ENCODE results near the gene ZNF195.
"Not testable (repeated sequence)": the region's sequence is repeated elsewhere in the genome, so short reads cannot be mapped to it uniquely, and the experiment has no call there.

The ZNF195 gene

GRCh38 chr11:3402181-3402860 lies 23.4 kb upstream of the ZNF195 start:
- DNase-seq = not testable (repeated sequence)

- not testable (repeated sequence) for DNase-seq
These were observed 22.1 kb upstream of the ZNF195 start for GRCh38 chr11:3401052-3401451.

- DNase-seq = not testable (repeated sequence)
These were observed 19.6 kb upstream of the ZNF195 start for GRCh38 chr11:3398509-3398908.

GRCh38 chr11:3398106-3398505 lies 19.2 kb upstream of the ZNF195 start:
- not testable (repeated sequence) for DNase-seq

- DNase-seq = not testable (repeated sequence)
These were observed 18.3 kb upstream of the ZNF195 start for GRCh38 chr11:3397210-3397609.

GRCh38 chr11:3395468-3395867 lies 16.5 kb upstream of the ZNF195 start:
- DNase-seq = not testable (repeated sequence)

- DNase-seq = not testable (repeated sequence)
These were observed 16.0 kb upstream of the ZNF195 start for GRCh38 chr11:3394956-3395355.

GRCh38 chr11:3393450-3393849 lies 14.5 kb upstream of the ZNF195 start:
- not testable (repeated sequence) for DNase-seq

- DNase-seq = no peak
These were observed 3.8 kb upstream of the ZNF195 start for GRCh38 chr11:3382613-3383285.

GRCh38 chr11:3381794-3382193 lies 2.8 kb upstream of the ZNF195 start:
- DNase-seq = no peak

GRCh38 chr11:3380706-3381545 lies 2.0 kb upstream of the ZNF195 start:
- DNase-seq = no peak

- DNase-seq = no peak
These were observed 3.4 kb downstream of the ZNF195 start for GRCh38 chr11:3375552-3375951.

GRCh38 chr11:3370311-3370870 lies 8.6 kb downstream of the ZNF195 start:
- no peak for DNase-seq

GRCh38 chr11:3369366-3369765 lies 9.6 kb downstream of the ZNF195 start:
- DNase-seq = no peak

GRCh38 chr11:3368199-3368598 lies 10.7 kb downstream of the ZNF195 start:
- DNase-seq = no peak

- DNase-seq = no peak
These were observed 11.7 kb downstream of the ZNF195 start for GRCh38 chr11:3367221-3367620.

GRCh38 chr11:3359092-3359824 lies 19.7 kb downstream of the ZNF195 start:
- no peak for DNase-seq

- no peak for DNase-seq
These were observed 20.8 kb downstream of the ZNF195 start for GRCh38 chr11:3357994-3358676.

GRCh38 chr11:3357302-3357701 lies 21.6 kb downstream of the ZNF195 start:
- no peak for DNase-seq

- DNase-seq = no peak
These were observed 22.1 kb downstream of the ZNF195 start for GRCh38 chr11:3356858-3357257.

- no peak for DNase-seq
These were observed 25.9 kb downstream of the ZNF195 start for GRCh38 chr11:3353066-3353465.

- DNase-seq = no peak
These were observed 31.8 kb downstream of the ZNF195 start for GRCh38 chr11:3347127-3347526.

Data from activated CD4-positive, alpha-beta T cell treated with anti-CD3 and anti-CD28 coated beads for 48 hours (primary cell).